HG02938 (cell line): ENCODE data around the gene PDGFC.
A peak's percentile ranks its signal among the peaks of the same experiment; 100 is the strongest.

Experiments
- ATAC-seq: cut with Tn5 transposase; IDR thresholded peaks from one replicate; pipeline ENCODE4 v1.9.1; 2021; ENCODE audit warnings: mild to moderate bottlenecking, moderate library complexity; ENCODE audit not compliant: unreplicated experiment

Gene PDGFC

GRCh38 chr4:156975686-156976085 lies 4.1 kb upstream of the PDGFC start:
- ATAC-seq: no peak

- no peak for ATAC-seq
Observed at GRCh38 chr4:156974264-156974663, 2.7 kb upstream of the PDGFC start.

- no peak for ATAC-seq
Observed at GRCh38 chr4:156972379-156973015, 898 bp upstream of the PDGFC start.

GRCh38 chr4:156971165-156971675 lies 379 bp downstream of the PDGFC start:
- ATAC-seq: peak; percentile 12

GRCh38 chr4:156970501-156971164 lies 966 bp downstream of the PDGFC start:
- no peak for ATAC-seq

- ATAC-seq: no peak
Observed at GRCh38 chr4:156969911-156970310, 1.7 kb downstream of the PDGFC start.

- no peak for ATAC-seq
Observed at GRCh38 chr4:156969101-156969500, 2.5 kb downstream of the PDGFC start.

- peak; percentile 72 for ATAC-seq
Observed at GRCh38 chr4:156968479-156968984, 3.1 kb downstream of the PDGFC start.

- ATAC-seq: no peak
Observed at GRCh38 chr4:156966836-156967235, 4.8 kb downstream of the PDGFC start.

GRCh38 chr4:156963419-156963818 lies 8.2 kb downstream of the PDGFC start:
- no peak for ATAC-seq

GRCh38 chr4:156962528-156962974 lies 9.0 kb downstream of the PDGFC start:
- ATAC-seq: no peak

GRCh38 chr4:156962058-156962358 lies 9.6 kb downstream of the PDGFC start:
- ATAC-seq: no peak

GRCh38 chr4:156961196-156962057 lies 10.2 kb downstream of the PDGFC start:
- no peak for ATAC-seq

GRCh38 chr4:156959298-156959702 lies 12.3 kb downstream of the PDGFC start:
- no peak for ATAC-seq

- ATAC-seq: no peak
Observed at GRCh38 chr4:156958276-156959074, 13.1 kb downstream of the PDGFC start.

- no peak for ATAC-seq
Observed at GRCh38 chr4:156957556-156957955, 14.0 kb downstream of the PDGFC start.

- no peak for ATAC-seq
Observed at GRCh38 chr4:156956826-156957368, 14.7 kb downstream of the PDGFC start.

- ATAC-seq: no peak
Observed at GRCh38 chr4:156956359-156956758, 15.2 kb downstream of the PDGFC start.

- ATAC-seq: no peak
Observed at GRCh38 chr4:156954587-156954986, 17.0 kb downstream of the PDGFC start.

GRCh38 chr4:156953951-156954350 lies 17.6 kb downstream of the PDGFC start:
- ATAC-seq: no peak
